Cortex of kidney (tissue), 1 donor: ENCODE measurements around the gene MYL9.
"Not testable (repeated sequence)": the region's sequence is repeated elsewhere in the genome, so short reads cannot be mapped to it uniquely, and the experiment has no call there.

Experiments used
- DNase-seq: peaks from one replicate; lab custom pipeline; 2025; lab: John Stamatoyannopoulos, UW

MYL9 gene

GRCh38 chr20:36541227-36541767 lies at the start of gene MYL9:
TSS of gene MYL9 (plus strand) at chr20:36541519. CDS start at chr20:36544885, 3,366 bp downstream.
- no peak for DNase-seq

- DNase-seq = no peak
These were observed 49.3 kb upstream of the MYL9 start for GRCh38 chr20:36491901-36492617.

- DNase-seq = no peak
These were observed 48.1 kb upstream of the MYL9 start for GRCh38 chr20:36493051-36493800.

- DNase-seq = no peak
These were observed 47.6 kb upstream of the MYL9 start for GRCh38 chr20:36493801-36494114.

- no peak for DNase-seq
These were observed 44.3 kb upstream of the MYL9 start for GRCh38 chr20:36496707-36497669.

DNA sequence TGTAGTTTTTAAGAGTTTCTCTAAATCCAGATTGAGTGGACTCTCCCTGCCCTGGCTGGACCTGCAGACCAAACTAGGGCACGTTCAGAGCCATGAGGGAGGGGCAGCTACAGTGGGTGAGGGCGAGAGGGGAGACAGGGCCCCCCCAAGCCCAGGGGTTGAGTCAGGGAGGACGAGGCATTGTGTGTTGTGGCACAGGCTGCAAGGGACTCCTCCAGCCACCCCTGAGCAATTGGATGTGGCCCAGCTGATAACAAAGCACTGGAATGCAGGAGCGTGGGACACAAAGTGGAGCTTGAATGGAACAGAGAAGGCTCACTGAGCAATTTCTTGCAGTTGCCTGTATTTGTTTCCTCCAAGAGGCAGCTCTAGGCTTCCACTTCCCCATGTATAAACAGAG lies 43.5 kb upstream of the MYL9 start:
- DNase-seq = no peak

- no peak for DNase-seq
These were observed 42.7 kb upstream of the MYL9 start for GRCh38 chr20:36498386-36499179.

- DNase-seq = no peak
These were observed 42.1 kb upstream of the MYL9 start for GRCh38 chr20:36499211-36499610.

DNA sequence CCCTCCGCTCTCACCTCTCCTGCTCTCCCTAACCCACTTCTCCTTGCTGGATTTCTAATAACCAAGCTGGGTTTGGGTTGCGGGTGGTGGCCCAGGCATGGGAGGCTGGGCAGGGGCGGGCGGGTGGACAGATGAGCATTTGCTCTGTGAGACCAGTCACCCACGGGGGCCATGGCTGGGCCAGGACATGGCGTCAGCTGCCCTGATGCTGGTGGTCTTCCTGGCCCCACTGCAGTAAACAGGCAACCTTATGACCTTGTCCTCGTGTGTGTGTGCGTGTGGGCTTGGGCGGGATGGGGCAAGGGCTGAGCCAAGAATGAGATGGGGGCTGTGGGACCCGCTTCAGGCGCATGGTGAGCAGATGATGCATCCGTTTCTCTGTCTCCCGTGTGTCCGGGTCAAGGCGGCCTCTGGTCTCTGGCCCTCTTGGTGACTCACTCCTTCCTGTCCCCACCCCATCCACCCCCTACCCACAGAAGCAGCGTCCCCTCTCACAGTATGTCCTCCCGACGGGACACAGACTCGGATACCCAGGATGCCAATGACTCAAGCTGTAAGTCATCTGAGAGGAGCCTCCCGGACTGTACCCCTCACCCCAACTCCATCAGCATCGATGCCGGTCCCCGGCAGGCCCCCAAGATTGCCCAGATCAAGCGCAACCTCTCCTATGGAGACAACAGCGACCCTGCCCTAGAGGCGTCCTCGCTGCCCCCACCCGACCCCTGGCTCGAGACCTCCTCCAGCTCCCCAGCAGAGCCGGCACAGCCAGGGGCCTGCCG lies 41.4 kb upstream of the MYL9 start:
- DNase-seq = no peak

GRCh38 chr20:36501367-36502006 lies 39.8 kb upstream of the MYL9 start:
- no peak for DNase-seq

DNA sequence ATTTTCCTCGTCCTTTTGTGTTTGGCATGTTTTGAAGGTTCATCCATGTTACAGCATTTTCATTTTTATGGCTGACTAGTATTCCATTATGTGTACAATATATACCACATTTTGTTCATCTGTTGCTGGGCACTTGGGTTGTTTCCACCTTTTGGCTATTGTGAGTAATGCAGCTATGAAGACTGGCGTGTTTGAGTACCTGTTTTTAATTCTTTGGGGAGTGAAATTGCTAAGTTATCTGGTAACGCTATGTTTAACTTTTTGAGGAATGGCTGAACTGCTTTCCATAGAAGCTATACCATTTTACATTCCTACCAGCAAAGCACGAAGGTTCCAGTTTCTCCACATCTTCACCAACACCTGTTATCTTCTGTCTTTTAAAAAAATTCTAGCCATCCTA lies 37.0 kb upstream of the MYL9 start:
- DNase-seq = no peak

DNA sequence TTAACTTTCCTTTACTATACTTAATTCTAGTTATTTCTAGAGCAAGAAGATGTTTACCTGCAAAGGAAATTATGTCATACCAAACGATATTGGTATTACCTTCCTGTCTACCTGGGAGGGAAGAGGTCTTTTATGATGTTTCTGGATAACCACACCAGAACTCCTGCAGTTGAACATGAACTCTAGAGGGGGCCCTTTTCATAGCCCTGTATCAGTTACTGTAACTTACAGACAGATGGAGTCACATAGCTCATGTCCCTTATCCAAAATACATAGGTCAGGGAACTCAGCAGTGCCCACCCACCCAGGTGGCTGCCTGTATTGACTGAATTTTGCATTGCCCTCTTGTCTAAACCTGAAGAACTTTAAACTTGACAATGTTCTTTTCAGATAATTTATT lies 35.1 kb upstream of the MYL9 start:
- DNase-seq = no peak

GRCh38 chr20:36507746-36508145 lies 33.6 kb upstream of the MYL9 start:
- no peak for DNase-seq

DNA sequence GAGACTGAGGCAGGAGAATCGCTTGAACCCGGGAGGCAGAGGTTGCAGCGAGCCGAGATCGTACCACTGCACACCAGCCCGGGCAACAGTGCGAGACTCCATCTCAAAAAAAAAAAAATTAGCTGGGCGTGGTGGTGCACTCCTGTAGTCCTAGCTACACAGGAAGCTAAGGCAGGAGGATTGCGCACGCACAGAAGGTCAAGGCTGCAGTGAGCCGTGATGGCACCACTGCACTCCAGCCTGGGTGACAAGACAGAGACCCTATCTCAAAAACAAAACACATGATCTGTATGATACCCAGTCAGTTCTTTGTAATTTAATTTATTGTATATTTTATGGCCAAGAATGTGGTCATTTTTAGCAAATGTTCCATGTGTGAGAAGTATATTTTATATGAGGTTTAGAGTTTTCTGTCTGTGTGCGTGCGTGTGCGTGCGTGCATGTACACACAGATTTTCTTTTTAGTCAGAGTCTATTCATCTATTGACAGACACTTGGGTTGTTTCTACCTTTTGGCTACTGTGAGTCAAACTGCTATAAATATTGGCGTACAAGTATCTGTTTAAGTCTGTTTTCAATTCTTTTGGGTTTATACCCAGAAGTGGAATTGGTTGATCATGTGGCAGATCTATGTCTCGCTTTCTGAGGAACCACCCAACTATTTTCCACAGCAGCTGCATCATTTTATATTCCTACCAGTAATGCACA lies 22.2 kb upstream of the MYL9 start:
- DNase-seq = no peak

- DNase-seq = no peak
These were observed 21.4 kb upstream of the MYL9 start for GRCh38 chr20:36519944-36520343.

GRCh38 chr20:36521526-36521925 lies 19.8 kb upstream of the MYL9 start:
- no peak for DNase-seq

GRCh38 chr20:36522412-36522811 lies 18.9 kb upstream of the MYL9 start:
- DNase-seq = not testable (repeated sequence)

DNA sequence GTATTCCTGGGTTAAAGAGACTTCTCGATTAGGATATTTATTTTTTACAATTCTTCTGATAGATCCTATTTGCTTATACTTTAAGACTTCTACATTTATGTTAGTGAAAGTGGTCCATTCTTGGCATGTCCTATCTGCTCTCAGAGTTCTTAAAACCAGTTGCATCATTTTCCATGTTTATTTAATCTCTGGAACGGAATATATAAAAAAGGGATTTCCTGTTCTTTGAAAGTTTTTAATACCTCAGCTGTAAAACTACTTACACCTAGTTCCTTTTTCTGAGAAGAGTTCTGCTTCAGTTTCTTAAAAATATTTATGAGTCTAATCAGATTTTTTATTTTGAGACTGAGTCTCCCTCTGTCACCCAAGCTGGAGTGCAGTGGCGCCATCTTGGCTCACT lies 18.0 kb upstream of the MYL9 start:
- DNase-seq = no peak

DNA sequence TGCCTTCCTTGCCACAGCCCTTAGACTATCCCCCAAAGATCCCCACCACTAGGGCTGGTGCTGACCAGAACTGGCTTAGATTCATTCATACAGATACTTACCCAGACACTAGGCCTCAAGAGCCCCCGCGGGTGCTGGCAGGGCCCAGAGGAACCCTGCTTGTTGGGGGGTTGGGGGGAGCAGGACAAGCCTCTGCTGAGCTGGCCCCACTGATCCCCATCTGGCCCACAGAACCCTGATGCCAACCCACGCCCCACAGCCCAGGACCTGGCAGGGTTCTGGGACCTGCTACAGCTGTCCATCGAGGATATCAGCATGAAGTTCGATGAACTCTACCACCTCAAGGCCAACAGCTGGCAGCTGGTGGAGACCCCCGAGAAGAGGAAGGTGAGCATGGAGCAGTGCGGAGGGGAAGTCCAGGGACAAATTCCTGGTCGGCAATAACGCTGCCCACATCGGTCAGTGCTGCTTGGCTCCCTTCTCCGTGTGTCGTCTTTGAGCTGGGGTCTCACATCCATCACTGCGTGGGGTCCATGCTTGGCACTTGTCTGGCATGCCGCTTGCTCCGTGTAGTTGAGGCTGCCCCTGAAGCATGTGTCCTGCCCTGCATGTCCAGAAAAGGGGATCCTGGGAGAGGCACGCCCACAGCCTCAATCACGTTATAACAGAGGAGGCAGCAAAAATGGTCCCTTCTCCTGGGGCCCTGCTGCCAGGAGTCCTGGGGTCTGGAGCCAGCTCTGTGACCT lies 15.5 kb upstream of the MYL9 start:
- DNase-seq = no peak
